OCI-LY3 (cell line): Measurements from ENCODE around the gene ELF1.

Experiments used
- EZH2phosphoT487 ChIP-seq: fragments of 200-600 bp; shearing (Covaris generic); IDR thresholded peaks from 2 replicates; pipeline ENCODE4 v1.6.1; 2018; ENCODE audit warnings: antibody characterized with exemption, mixed run types, low read depth
- TF ChIP-seq, protein P1 (sequence below): fragments of 200-600, 300-600 bp; sonication (generic); IDR thresholded peaks from 2 replicates; pipeline ENCODE4 v1.5.1; 2014; ENCODE audit warnings: antibody characterized with exemption, low read length, low read depth

DNA sequence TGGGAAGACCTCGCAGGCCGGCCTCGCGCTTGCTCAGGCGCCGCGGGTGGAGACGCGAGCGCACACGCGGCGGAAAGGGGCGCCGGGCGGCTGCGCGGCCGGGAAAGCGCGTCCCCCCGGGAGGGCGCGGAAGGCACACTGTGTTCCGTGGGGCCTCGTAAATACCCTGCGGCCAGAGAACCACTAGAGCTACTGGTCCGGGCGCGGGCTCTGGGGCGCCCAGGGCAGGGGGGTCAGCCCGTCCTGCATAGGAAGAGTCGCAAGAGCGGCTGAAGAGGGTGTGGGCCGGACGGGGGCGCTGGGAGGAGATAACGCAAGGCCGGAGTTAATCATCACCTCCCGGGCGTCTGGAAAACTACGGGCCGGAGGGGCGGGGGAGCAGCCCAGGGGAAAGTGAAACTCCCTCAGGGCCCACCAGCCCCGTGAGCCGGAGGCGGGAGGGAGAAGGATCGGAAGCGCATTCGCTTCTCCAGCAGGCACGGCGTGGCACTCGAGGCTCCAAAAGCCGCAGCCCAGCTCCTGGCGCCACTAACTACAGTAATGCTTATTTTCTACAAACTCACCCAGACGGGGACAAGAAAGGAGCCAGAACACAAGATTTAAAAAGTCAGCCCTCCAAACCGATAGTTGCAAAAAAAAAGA is 41.1 kb upstream of the ELF1 start:
- TF ChIP-seq, protein P1, sequence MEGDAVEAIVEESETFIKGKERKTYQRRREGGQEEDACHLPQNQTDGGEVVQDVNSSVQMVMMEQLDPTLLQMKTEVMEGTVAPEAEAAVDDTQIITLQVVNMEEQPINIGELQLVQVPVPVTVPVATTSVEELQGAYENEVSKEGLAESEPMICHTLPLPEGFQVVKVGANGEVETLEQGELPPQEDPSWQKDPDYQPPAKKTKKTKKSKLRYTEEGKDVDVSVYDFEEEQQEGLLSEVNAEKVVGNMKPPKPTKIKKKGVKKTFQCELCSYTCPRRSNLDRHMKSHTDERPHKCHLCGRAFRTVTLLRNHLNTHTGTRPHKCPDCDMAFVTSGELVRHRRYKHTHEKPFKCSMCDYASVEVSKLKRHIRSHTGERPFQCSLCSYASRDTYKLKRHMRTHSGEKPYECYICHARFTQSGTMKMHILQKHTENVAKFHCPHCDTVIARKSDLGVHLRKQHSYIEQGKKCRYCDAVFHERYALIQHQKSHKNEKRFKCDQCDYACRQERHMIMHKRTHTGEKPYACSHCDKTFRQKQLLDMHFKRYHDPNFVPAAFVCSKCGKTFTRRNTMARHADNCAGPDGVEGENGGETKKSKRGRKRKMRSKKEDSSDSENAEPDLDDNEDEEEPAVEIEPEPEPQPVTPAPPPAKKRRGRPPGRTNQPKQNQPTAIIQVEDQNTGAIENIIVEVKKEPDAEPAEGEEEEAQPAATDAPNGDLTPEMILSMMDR: peak; percentile 43
- no peak for TF ChIP-seq EZH2phosphoT487
